Heart left ventricle (tissue), 16 donors: ENCODE results near the gene TTC7B. TPM values are rescaled to one million over a fixed set of nuclear protein-coding genes. Genes with fewer than 3 reads are reported as not detected.
A peak's percentile ranks its signal among the peaks of the same experiment; 100 is the strongest.

Experiments
- ATAC-seq, 4 donors: fragments of 200-7000 bp; cut with Tn5 transposase; one replicate each; pipeline ENCODE4 v1.9.1; 2020 to 2022; ENCODE audit warnings: moderate library complexity in 4 of 4, mild to moderate bottlenecking in 3 of 4, moderate number of reproducible peaks in 1 of 4
- DNase-seq, 5 donors: peaks; one replicate each; pipeline ENCODE4 v3.0.0-alpha.2; 2020
- H3K27ac ChIP-seq, 12 donors: fragments of 200-600 bp; sonication (generic) in 4 of 12; one replicate each; pipeline versions ENCODE4 v1.5.0 to v1.8.0; 2016 to 2022; ENCODE audit warnings: mild to moderate bottlenecking in 2 of 12
- H3K27me3 ChIP-seq, 9 donors: fragments of 200-600 bp; sonication (generic) in 2 of 9; one replicate each; pipeline versions ENCODE4 v1.5.1 to v1.8.0; 2016 to 2022; ENCODE audit warnings: mild to moderate bottlenecking in 3 of 9
- H3K36me3 ChIP-seq, 9 donors: fragments of 200-600 bp; sonication (generic) in 2 of 9; one replicate each; pipeline versions ENCODE4 v1.5.0 to v1.8.0; 2018 to 2022; ENCODE audit warnings: mild to moderate bottlenecking in 2 of 9
- H3K4me1 ChIP-seq, 12 donors: fragments of 200-600 bp; sonication (generic) in 4 of 12; one replicate each; pipeline versions ENCODE4 v1.5.0 to v1.8.0; 2016 to 2022; ENCODE audit warnings: mild to moderate bottlenecking in 3 of 12
- H3K4me3 ChIP-seq, 12 donors: fragments of 200-600 bp; sonication (generic) in 4 of 12; one replicate each; pipeline versions ENCODE4 v1.5.0 to v1.8.0; 2017 to 2022; ENCODE audit warnings: mild to moderate bottlenecking in 9 of 12, moderate library complexity in 4 of 12
- H3K9me3 ChIP-seq, 12 donors: fragments of 200-600 bp; sonication (generic) in 4 of 12; one replicate each; pipeline versions ENCODE4 v1.5.0 to v1.8.0; 2016 to 2022; ENCODE audit warnings: mild to moderate bottlenecking in 1 of 12
- CTCF ChIP-seq, 12 donors: fragments of 200-600 bp; sonication (generic) in 4 of 12; IDR thresholded peaks; one replicate each; pipeline versions ENCODE4 v1.5.0 to v1.8.0; 2018 to 2022; ENCODE audit warnings: antibody characterized with exemption in 12 of 12, mild to moderate bottlenecking in 5 of 12
- POLR2A ChIP-seq, 2 donors: fragments of 450-650 bp; IDR thresholded peaks; one replicate each; pipeline ENCODE4 v1.6.1; 2017; ENCODE audit warnings: antibody characterized with exemption in 2 of 2, mild to moderate bottlenecking in 2 of 2, moderate library complexity in 2 of 2
- WGBS, 4 donors: extraction: QIAGEN DNeasy Blood & Tissue Kit in 2 of 4; methylation state at CpG; one replicate each; pipeline versions ENCODE4 v1.1.5 to v1.1.7; 2013 to 2018; 5-methylcytosine and 5-hydroxymethylcytosine counted together
- intact Hi-C, 10 donors: fragments of 100-400 bp; cut with DNase I; formaldehyde crosslinking; loops; one replicate each; pipeline versions ENCODE4 v1.11.1 to v1.14.2; 2022
- polyA plus RNA-seq, 2 donors: library from polyadenylated mRNA; stranded (reverse); fragments of 200-250 nt; gene quantifications; one replicate each; pipeline ENCODE4 v1.2.3, GENCODE V29; 2013
- total RNA-seq, 9 donors: library from RNA; depleted of rRNA in 2 of 9; stranded (reverse); fragments of >200 nt in 2 of 9; fragmentation: NEBNext Ultra II Directional in 3 of 9; extraction: Animal tissue kit (Norgen Biotek cat#: 25700) in 3 of 9; gene quantifications; one replicate each; pipeline versions ENCODE4 v1.1.0 to v1.2.4, GENCODE V29; 2016 to 2023
- donor health status: ischemic (EF 13 %, LVEDD 7.1; RV severe dilation, severe dysfunction).
- donor health status: healthy with polysubstance abuse.
- donor health status: DM: no; HTN: yes; CAD: no.
- donor health status: DM: no; HTN: no; CAD: no.
- donor health status: ischemic (EF 25% LVEDD 6.9; RV normal size, moderate dysfunction).
- donor health status: ischemic (EF 25% LVEDD 5.7; RV mildly dilated, moderate dysfunction).
- donor health status: healthy.
- donor health status: DM: yes; HTN: yes; CAD: no.
- donor health status: ischemic (EF 35%, LVEDD 5.7; RV mildly dilated, moderate dysfunction).
- donor health status: nonischemic (EF 11% LVEDD 7.7; RV severe dilation, severe dysfunction).
- donor health status: DM: yes; HTN: yes; CAD: no.
- donor health status: PGD.
- donor health status: ischemic (EF 29% LVEDD 5.4; RV normal size, mild dysfunction).
- donor health status: nonischemic (EF 23%, LVEDD 6.1; RV moderate dilation, normal function).

TTC7B gene
- total and polyA plus RNA-seq, 11 donors = 20.3 to 76.1 (median 62.6) TPM

GRCh38 chr14:90624732-90625400 lies 191.4 kb downstream of the TTC7B start:
- no peaks in the 10 kb centered on the region for H3K27me3 ChIP-seq
- 60 to 64% (median 62%) methylated on average over 14 of the region's 14 CpGs for WGBS, 4 donors
- no peak overlapping the region for H3K4me3 ChIP-seq
- no peak for TF ChIP-seq POLR2A (IDR thresholded peaks at IDR 0.05)
- TF ChIP-seq CTCF (IDR thresholded peaks at IDR 0.05) = no peak
- peak overlapping the region in 5 of 12 donors; percentile 10 to 74 (median 32) for H3K27ac ChIP-seq
- DNase-seq (no peak), ATAC-seq (no peak)
- no peaks in the 10 kb centered on the region for H3K9me3 ChIP-seq
- H3K4me1 ChIP-seq = peaks cover 9 to 50% (median 35%) of the 10 kb centered on the region in 12 donors
- peaks cover 0 to 7% (median 0%) of the 10 kb centered on the region in 9 donors for H3K36me3 ChIP-seq
- intact Hi-C loops = no loop called here

GRCh38 chr14:90624227-90624626 lies 192.0 kb downstream of the TTC7B start:
- H3K9me3 ChIP-seq = no peaks in the 10 kb centered on the region
- no peak for TF ChIP-seq CTCF (IDR thresholded peaks at IDR 0.05)
- no peak for TF ChIP-seq POLR2A (IDR thresholded peaks at IDR 0.05)
- peak overlapping the region in 4 of 12 donors; percentile 10 to 74 (median 30) for H3K27ac ChIP-seq
- peaks cover 0 to 12% (median 0%) of the 10 kb centered on the region in 9 donors for H3K36me3 ChIP-seq
- peaks cover 9 to 44% (median 32%) of the 10 kb centered on the region in 12 donors for H3K4me1 ChIP-seq
- ATAC-seq (peak; percentile 6 to 84 (median 68)), DNase-seq (peak in 4 of 5 donors; percentile 36 to 76 (median 66))
- no peaks in the 10 kb centered on the region for H3K27me3 ChIP-seq
- 35 to 49% (median 45%) methylated on average over 8 of the region's 8 CpGs for WGBS, 4 donors
- intact Hi-C loops = no loop called here
- H3K4me3 ChIP-seq = no peak overlapping the region

GRCh38 chr14:90621201-90621600 lies 195.0 kb downstream of the TTC7B start:
- DNase-seq = no peak
- H3K4me1 ChIP-seq = peaks cover 0 to 27% (median 9%) of the 10 kb centered on the region in 12 donors
- peaks cover 0 to 12% (median 3%) of the 10 kb centered on the region in 9 donors for H3K36me3 ChIP-seq
- ATAC-seq = peak in 1 of 4 donors; percentile 8
- H3K9me3 ChIP-seq = no peaks in the 10 kb centered on the region
- WGBS, 4 donors = 93 to 98% (median 97%) methylated on average over 32 of the region's 32 CpGs
- TF ChIP-seq POLR2A (IDR thresholded peaks at IDR 0.05) (no peak), CTCF (IDR thresholded peaks at IDR 0.05) (no peak)
- intact Hi-C loops = no loop called here
- H3K27me3 ChIP-seq = no peaks in the 10 kb centered on the region
- H3K27ac ChIP-seq = no peak overlapping the region
- H3K4me3 ChIP-seq = no peak overlapping the region

GRCh38 chr14:90620568-90621077 lies 195.6 kb downstream of the TTC7B start:
- H3K27me3 ChIP-seq = no peaks in the 10 kb centered on the region
- DNase-seq (no peak), ATAC-seq (no peak)
- H3K4me1 ChIP-seq = peaks cover 0 to 32% (median 13%) of the 10 kb centered on the region in 12 donors
- peaks cover 0 to 12% (median 3%) of the 10 kb centered on the region in 9 donors for H3K36me3 ChIP-seq
- 75 to 87% (median 85%) methylated on average over 6 to 7 of the region's 7 CpGs for WGBS, 4 donors
- intact Hi-C loops = no loop called here
- no peak overlapping the region for H3K27ac ChIP-seq
- no peak for TF ChIP-seq CTCF (IDR thresholded peaks at IDR 0.05)
- no peak for TF ChIP-seq POLR2A (IDR thresholded peaks at IDR 0.05)
- H3K9me3 ChIP-seq = no peaks in the 10 kb centered on the region
- no peak overlapping the region for H3K4me3 ChIP-seq
